G401.6 (cell line): ENCODE measurements around the gene CAPN13.

Experiments
- FAIRE-seq: peaks from 2 replicates; lab custom pipeline; 2012; peaks lifted over from hg19 to GRCh38; lab: Jason Lieb, UNC

Gene CAPN13

GRCh38 chr2:30786923-30787685 is 20.1 kb downstream of the CAPN13 start:
- no peak for FAIRE-seq

- no peak for FAIRE-seq
These were observed 22.6 kb downstream of the CAPN13 start for GRCh38 chr2:30784682-30785081.

GRCh38 chr2:30781961-30782533 is 25.2 kb downstream of the CAPN13 start:
- FAIRE-seq, result no peak

- no peak for FAIRE-seq
These were observed 25.8 kb downstream of the CAPN13 start for GRCh38 chr2:30781451-30781850.

- no peak for FAIRE-seq
These were observed 26.4 kb downstream of the CAPN13 start for GRCh38 chr2:30780776-30781330.

GRCh38 chr2:30778611-30779010 is 28.6 kb downstream of the CAPN13 start:
- FAIRE-seq, result no peak

- no peak for FAIRE-seq
These were observed 29.4 kb downstream of the CAPN13 start for GRCh38 chr2:30777661-30778505.

- FAIRE-seq, result no peak
These were observed 30.2 kb downstream of the CAPN13 start for GRCh38 chr2:30776831-30777635.

GRCh38 chr2:30775833-30776232 is 31.4 kb downstream of the CAPN13 start:
- no peak for FAIRE-seq

- FAIRE-seq, result no peak
These were observed 35.1 kb downstream of the CAPN13 start for GRCh38 chr2:30772021-30772705.

GRCh38 chr2:30770816-30771576 is 36.2 kb downstream of the CAPN13 start:
- no peak for FAIRE-seq

GRCh38 chr2:30769891-30770462 is 37.3 kb downstream of the CAPN13 start:
- no peak for FAIRE-seq

GRCh38 chr2:30769481-30769780 is 37.8 kb downstream of the CAPN13 start:
- FAIRE-seq, result no peak

GRCh38 chr2:30768708-30769480 is 38.4 kb downstream of the CAPN13 start:
- FAIRE-seq, result no peak

GRCh38 chr2:30768036-30768686 is 39.1 kb downstream of the CAPN13 start:
- no peak for FAIRE-seq

GRCh38 chr2:30766666-30767065 is 40.6 kb downstream of the CAPN13 start:
- FAIRE-seq, result no peak

GRCh38 chr2:30765876-30766470 is 41.3 kb downstream of the CAPN13 start:
- no peak for FAIRE-seq

GRCh38 chr2:30765191-30765590 is 42.1 kb downstream of the CAPN13 start:
- FAIRE-seq, result no peak
